ENCODE measurements around the gene EDN1. TPM values are rescaled to one million over a fixed set of nuclear protein-coding genes. Genes with fewer than 3 reads are reported as not detected.

EDN1 gene
- under 1 TPM in 1 of 2 donors, not detected in 1; 0.20 TPM for total RNA-seq

- H3K36me3 Mint-ChIP-seq: no peaks in the 10 kb centered on the region
- no peaks in the 10 kb centered on the region for H3K9me3 Mint-ChIP-seq
- H3K4me1 Mint-ChIP-seq (ENCODE audit: low read depth in 2 of 2): peaks cover 14 to 18% of the 10 kb centered on the region in 2 donors
- H3K27ac Mint-ChIP-seq: peak within 1 kb of the TSS in 1 of 2 donors; percentile 16
- H3K27me3 Mint-ChIP-seq: peaks cover 40 to 54% of the 10 kb centered on the region in 2 donors
- peak; percentile 78 to 82 for ATAC-seq
- peak within 1 kb of the TSS; percentile 81 for H3K4me3 Mint-ChIP-seq
- DNase-seq (ENCODE audit: low spot score): no peak
These were observed at the start of gene EDN1 for GRCh38 chr6:12289933-12290820. EDN1 (plus strand) TSS chr6:12290361; CDS start chr6:12290630, 269 bp downstream.

GRCh38 chr6:12241493-12242175, 48.5 kb upstream of the EDN1 start:
- Mint-ChIP-seq H3K27me3 (peaks cover 2 to 7% of the 10 kb centered on the region in 2 donors), H3K36me3 (no peaks in the 10 kb centered on the region), H3K4me1 (ENCODE audit: low read depth in 2 of 2) (peaks cover 6% of the 10 kb centered on the region in 2 donors), H3K4me3 (no peak overlapping the region), H3K9me3 (no peaks in the 10 kb centered on the region), H3K27ac (no peak overlapping the region)
- ATAC-seq (no peak), DNase-seq (ENCODE audit: low spot score) (no peak)

GRCh38 chr6:12243169-12243568, 47.0 kb upstream of the EDN1 start:
- no peak for DNase-seq (ENCODE audit: low spot score)
- peaks cover 5 to 18% of the 10 kb centered on the region in 2 donors for H3K27me3 Mint-ChIP-seq
- no peaks in the 10 kb centered on the region for H3K36me3 Mint-ChIP-seq
- no peak overlapping the region for H3K4me3 Mint-ChIP-seq
- H3K4me1 Mint-ChIP-seq (ENCODE audit: low read depth in 2 of 2): peaks cover 5% of the 10 kb centered on the region in 2 donors
- ATAC-seq: no peak
- no peak overlapping the region for H3K27ac Mint-ChIP-seq
- no peaks in the 10 kb centered on the region for H3K9me3 Mint-ChIP-seq

- Mint-ChIP-seq H3K36me3 (no peaks in the 10 kb centered on the region), H3K27me3 (peaks cover 19 to 32% of the 10 kb centered on the region in 2 donors), H3K4me3 (no peak overlapping the region), H3K27ac (no peak overlapping the region), H3K9me3 (no peaks in the 10 kb centered on the region), H3K4me1 (ENCODE audit: low read depth in 2 of 2) (no peaks in the 10 kb centered on the region)
- no peak for DNase-seq (ENCODE audit: low spot score)
- no peak for ATAC-seq
These were observed 44.8 kb upstream of the EDN1 start for GRCh38 chr6:12245360-12245759.

- Mint-ChIP-seq H3K9me3 (no peaks in the 10 kb centered on the region), H3K4me1 (ENCODE audit: low read depth in 2 of 2) (no peaks in the 10 kb centered on the region), H3K27me3 (peaks cover 19 to 32% of the 10 kb centered on the region in 2 donors), H3K36me3 (no peaks in the 10 kb centered on the region), H3K4me3 (no peak overlapping the region), H3K27ac (no peak overlapping the region)
- no peak for DNase-seq (ENCODE audit: low spot score)
- no peak for ATAC-seq
These were observed 44.1 kb upstream of the EDN1 start for GRCh38 chr6:12245763-12246718.

- Mint-ChIP-seq H3K36me3 (no peaks in the 10 kb centered on the region), H3K4me3 (no peak overlapping the region), H3K27me3 (peaks cover 19 to 32% of the 10 kb centered on the region in 2 donors), H3K27ac (no peak overlapping the region), H3K9me3 (no peaks in the 10 kb centered on the region), H3K4me1 (ENCODE audit: low read depth in 2 of 2) (no peaks in the 10 kb centered on the region)
- DNase-seq (ENCODE audit: low spot score) (no peak), ATAC-seq (no peak)
These were observed 43.3 kb upstream of the EDN1 start for GRCh38 chr6:12246900-12247299.

- no peaks in the 10 kb centered on the region for H3K36me3 Mint-ChIP-seq
- ATAC-seq (no peak), DNase-seq (ENCODE audit: low spot score) (no peak)
- no peaks in the 10 kb centered on the region for H3K4me1 Mint-ChIP-seq (ENCODE audit: low read depth in 2 of 2)
- peaks cover 31 to 51% of the 10 kb centered on the region in 2 donors for H3K27me3 Mint-ChIP-seq
- no peak overlapping the region for H3K4me3 Mint-ChIP-seq
- no peak overlapping the region for H3K27ac Mint-ChIP-seq
- no peaks in the 10 kb centered on the region for H3K9me3 Mint-ChIP-seq
These were observed 40.4 kb upstream of the EDN1 start for GRCh38 chr6:12249541-12250382.

GRCh38 chr6:12250383-12250770, 39.8 kb upstream of the EDN1 start:
- Mint-ChIP-seq H3K27ac (no peak overlapping the region), H3K4me1 (ENCODE audit: low read depth in 2 of 2) (no peaks in the 10 kb centered on the region), H3K27me3 (peaks cover 31 to 51% of the 10 kb centered on the region in 2 donors), H3K9me3 (no peaks in the 10 kb centered on the region), H3K4me3 (no peak overlapping the region), H3K36me3 (no peaks in the 10 kb centered on the region)
- DNase-seq (ENCODE audit: low spot score): no peak
- no peak for ATAC-seq

GRCh38 chr6:12254210-12254609, 36.0 kb upstream of the EDN1 start:
- DNase-seq (ENCODE audit: low spot score): no peak
- ATAC-seq: no peak
- no peak overlapping the region for H3K4me3 Mint-ChIP-seq
- H3K4me1 Mint-ChIP-seq (ENCODE audit: low read depth in 2 of 2): no peaks in the 10 kb centered on the region
- no peak overlapping the region for H3K27ac Mint-ChIP-seq
- H3K36me3 Mint-ChIP-seq: no peaks in the 10 kb centered on the region
- no peaks in the 10 kb centered on the region for H3K9me3 Mint-ChIP-seq
- H3K27me3 Mint-ChIP-seq: peaks cover 16 to 22% of the 10 kb centered on the region in 2 donors

GRCh38 chr6:12258191-12258590, 32.0 kb upstream of the EDN1 start:
- H3K9me3 Mint-ChIP-seq: no peaks in the 10 kb centered on the region
- no peak overlapping the region for H3K27ac Mint-ChIP-seq
- peaks cover 15 to 34% of the 10 kb centered on the region in 2 donors for H3K27me3 Mint-ChIP-seq
- no peak overlapping the region for H3K4me3 Mint-ChIP-seq
- ATAC-seq (no peak), DNase-seq (ENCODE audit: low spot score) (no peak)
- H3K4me1 Mint-ChIP-seq (ENCODE audit: low read depth in 2 of 2): no peaks in the 10 kb centered on the region
- H3K36me3 Mint-ChIP-seq: no peaks in the 10 kb centered on the region

- Mint-ChIP-seq H3K36me3 (no peaks in the 10 kb centered on the region), H3K4me3 (no peak overlapping the region), H3K9me3 (no peaks in the 10 kb centered on the region), H3K27me3 (peaks cover 19 to 32% of the 10 kb centered on the region in 2 donors), H3K27ac (no peak overlapping the region), H3K4me1 (ENCODE audit: low read depth in 2 of 2) (no peaks in the 10 kb centered on the region)
- ATAC-seq (no peak), DNase-seq (ENCODE audit: low spot score) (no peak)
These were observed 31.5 kb upstream of the EDN1 start for GRCh38 chr6:12258591-12259075.

GRCh38 chr6:12260458-12261093, 29.6 kb upstream of the EDN1 start:
- Mint-ChIP-seq H3K9me3 (no peaks in the 10 kb centered on the region), H3K4me3 (no peak overlapping the region), H3K27ac (no peak overlapping the region), H3K36me3 (no peaks in the 10 kb centered on the region), H3K27me3 (peaks cover 17 to 41% of the 10 kb centered on the region in 2 donors), H3K4me1 (ENCODE audit: low read depth in 2 of 2) (peaks cover 0 to under 1% of the 10 kb centered on the region in 2 donors)
- DNase-seq (ENCODE audit: low spot score): no peak
- no peak for ATAC-seq

All from natural killer cell treated with Interleukin-12 subunit alpha and Interleukin-12 subunit beta and Interleukin-15 and Interleukin-18, amount 100 ng/mL, for 72 hours (primary cell).